Stimulated activated naive CD8-positive, alpha-beta T cell treated with anti-CD3 and anti-CD28 coated beads, Interleukin-15, amount 100 ng/mL, for 72 hours (primary cell): ENCODE data around the gene COG2.

ENCODE experiments used
- ATAC-seq: fragments of 150-1000 bp; cut with Tn5 transposase; 2 replicates; pipeline ENCODE4 v1.10.0; 2021; ENCODE audit warnings: mild to moderate bottlenecking, moderate library complexity
- DNase-seq, 2 donors: peaks; one replicate each; pipeline ENCODE4 v3.0.0; 2021 to 2022
- H3K27ac Mint-ChIP-seq, 2 donors: one replicate each; pipeline ENCODE4 v1.8.0; 2022; ENCODE audit warnings: mild to moderate bottlenecking in 2 of 2, mixed read lengths in 2 of 2, moderate library complexity in 2 of 2
- H3K27me3 Mint-ChIP-seq: one replicate; pipeline ENCODE4 v1.8.0; 2022; ENCODE audit warnings: mixed read lengths
- H3K4me1 Mint-ChIP-seq: one replicate; pipeline ENCODE4 v1.8.0; 2022; ENCODE audit warnings: mild to moderate bottlenecking, mixed read lengths
- H3K4me3 Mint-ChIP-seq, 2 donors: one replicate each; pipeline ENCODE4 v1.8.0; 2022; ENCODE audit warnings: mild to moderate bottlenecking in 2 of 2, mixed read lengths in 2 of 2, moderate library complexity in 1 of 2
- H3K9me3 Mint-ChIP-seq, 2 donors: one replicate each; pipeline ENCODE4 v1.8.0; 2022; ENCODE audit warnings: mixed read lengths in 2 of 2

COG2 gene

DNA sequence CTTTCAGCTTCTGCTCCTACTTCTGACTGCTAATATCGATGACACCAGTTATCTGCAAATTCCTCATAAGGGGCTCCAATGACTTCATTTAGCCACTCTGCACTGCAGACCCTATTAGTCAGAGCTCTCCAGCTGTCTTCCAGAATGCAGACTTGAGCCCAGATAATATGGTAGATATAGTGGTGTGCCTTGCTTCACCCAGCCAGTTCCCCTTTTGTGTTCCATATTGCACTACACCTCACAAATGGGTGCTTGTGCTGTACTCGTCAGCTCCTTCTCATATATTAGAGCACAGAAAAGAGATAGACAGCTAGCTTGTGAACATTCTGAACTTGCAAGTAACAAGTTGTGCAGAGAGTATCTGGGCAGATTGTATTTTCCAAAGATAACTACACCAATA lies 23.7 kb upstream of the COG2 start:
- ATAC-seq, result no peak

GRCh38 chr1:230620649-230621323 lies 21.5 kb upstream of the COG2 start:
- no peak overlapping the region for H3K4me3 Mint-ChIP-seq
- H3K27ac Mint-ChIP-seq, result no peak overlapping the region
- DNase-seq, result no peak
- H3K9me3 Mint-ChIP-seq, result no peaks in the 10 kb centered on the region
- ATAC-seq, result no peak
- H3K4me1 Mint-ChIP-seq, result no peaks in the 10 kb centered on the region
- H3K27me3 Mint-ChIP-seq, result peaks cover 43% of the 10 kb centered on the region

More for the DNA sequence above, 23.7 kb upstream of the COG2 start:
- Mint-ChIP-seq H3K9me3 (no peaks in the 10 kb centered on the region), H3K4me3 (no peak overlapping the region), H3K27ac (no peak overlapping the region), H3K4me1 (no peaks in the 10 kb centered on the region), H3K27me3 (peaks cover 35% of the 10 kb centered on the region)
- no peak for DNase-seq

DNA sequence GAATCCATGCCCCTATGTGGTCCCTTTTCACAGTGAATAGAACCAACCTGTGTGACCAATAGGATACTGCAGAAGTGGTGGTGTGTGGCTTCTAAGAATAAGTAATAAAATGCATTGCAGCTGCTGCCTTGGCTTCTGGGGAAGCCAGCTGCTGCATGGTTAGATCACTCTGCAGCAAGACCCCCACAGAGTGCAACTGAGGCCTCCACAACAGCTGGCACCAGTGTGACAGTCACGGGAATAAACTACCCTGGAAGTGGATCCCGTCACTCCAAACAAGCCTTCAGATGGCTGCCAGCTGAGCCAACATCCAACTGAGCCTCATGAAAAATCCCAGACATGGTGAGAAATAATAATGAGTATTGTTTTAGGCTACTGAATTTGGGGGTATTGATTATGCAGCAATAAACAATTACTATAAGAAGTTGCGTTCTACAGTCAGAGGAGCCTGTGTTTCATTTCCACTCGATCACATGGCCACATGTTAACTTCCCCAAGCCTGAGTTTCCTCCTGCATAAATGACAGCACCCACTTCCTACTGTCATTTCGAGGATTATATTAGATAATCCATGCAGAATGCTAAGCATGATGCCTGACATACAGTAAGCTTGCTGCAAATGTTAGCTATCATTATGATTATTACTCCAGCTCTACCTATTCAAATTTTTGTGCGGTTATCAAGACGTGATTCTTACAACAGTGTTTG lies 20.8 kb upstream of the COG2 start:
- Mint-ChIP-seq H3K4me1 (no peaks in the 10 kb centered on the region), H3K9me3 (no peaks in the 10 kb centered on the region), H3K27me3 (peaks cover 37% of the 10 kb centered on the region), H3K4me3 (no peak overlapping the region), H3K27ac (no peak overlapping the region)
- no peak for ATAC-seq
- DNase-seq, result no peak

DNA sequence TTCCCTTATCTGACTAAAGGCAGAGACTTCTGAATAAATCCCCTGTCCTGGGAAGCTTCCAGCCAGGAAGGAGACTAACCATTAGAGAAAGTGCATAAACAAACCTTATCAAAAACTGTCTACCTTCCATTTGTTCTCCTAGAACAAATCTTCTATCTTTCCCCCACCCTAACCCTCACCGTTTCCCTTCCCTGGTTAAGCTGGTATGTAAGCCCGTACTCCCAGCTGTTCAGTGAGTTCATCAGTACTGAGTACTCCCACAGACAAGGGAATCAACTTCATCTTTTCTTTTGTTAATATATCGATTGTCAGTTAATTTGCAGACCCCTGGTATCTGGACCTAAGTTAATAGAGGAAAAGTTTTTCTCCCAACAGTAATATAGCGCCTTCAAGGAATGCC lies 20.1 kb upstream of the COG2 start:
- H3K27me3 Mint-ChIP-seq, result peaks cover 34% of the 10 kb centered on the region
- no peak overlapping the region for H3K27ac Mint-ChIP-seq
- H3K4me1 Mint-ChIP-seq, result no peaks in the 10 kb centered on the region
- H3K9me3 Mint-ChIP-seq, result no peaks in the 10 kb centered on the region
- DNase-seq (no peak), ATAC-seq (no peak)
- no peak overlapping the region for H3K4me3 Mint-ChIP-seq

DNA sequence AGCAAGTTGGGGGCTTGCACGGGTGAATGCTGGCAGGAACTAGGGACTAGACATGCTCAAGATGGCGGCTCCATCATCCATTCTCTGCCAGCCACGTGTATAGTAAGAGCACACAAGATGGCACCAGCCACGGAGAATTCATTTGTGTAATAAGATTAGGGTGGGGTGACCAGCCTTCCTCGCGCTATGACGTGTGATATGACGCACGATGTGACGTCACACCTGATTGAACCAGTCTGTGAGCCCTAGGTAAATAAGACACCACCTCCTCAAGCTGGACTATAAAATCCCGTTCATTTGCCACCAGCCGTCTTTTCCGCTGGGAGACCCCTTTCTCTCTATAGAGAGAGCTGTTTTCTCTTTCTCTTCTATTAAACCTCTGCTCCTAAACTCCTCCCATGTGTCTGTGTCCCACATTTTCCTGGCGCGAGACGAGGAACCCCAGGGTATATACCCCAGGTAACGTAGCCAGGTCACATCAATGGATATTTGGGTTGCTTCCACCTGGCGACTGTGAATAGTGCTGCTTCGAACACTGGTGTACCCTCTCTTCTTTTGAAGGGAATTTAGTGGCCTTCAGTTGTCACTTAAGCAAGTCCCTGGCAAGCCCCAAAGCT lies 18.1 kb upstream of the COG2 start:
- H3K4me3 Mint-ChIP-seq, result no peak overlapping the region
- peaks cover 22% of the 10 kb centered on the region for H3K27me3 Mint-ChIP-seq
- DNase-seq (no peak), ATAC-seq (no peak)
- H3K9me3 Mint-ChIP-seq, result no peaks in the 10 kb centered on the region
- no peaks in the 10 kb centered on the region for H3K4me1 Mint-ChIP-seq
- H3K27ac Mint-ChIP-seq, result no peak overlapping the region

- H3K4me3 Mint-ChIP-seq, result no peak overlapping the region
- no peak for ATAC-seq
- no peak overlapping the region for H3K27ac Mint-ChIP-seq
- no peaks in the 10 kb centered on the region for H3K4me1 Mint-ChIP-seq
- DNase-seq, result no peak
- peaks cover 13% of the 10 kb centered on the region for H3K27me3 Mint-ChIP-seq
- no peaks in the 10 kb centered on the region for H3K9me3 Mint-ChIP-seq
Observed at GRCh38 chr1:230626232-230626631, 16.0 kb upstream of the COG2 start.

GRCh38 chr1:230627767-230628166 lies 14.5 kb upstream of the COG2 start:
- H3K9me3 Mint-ChIP-seq, result no peaks in the 10 kb centered on the region
- ATAC-seq (no peak), DNase-seq (no peak)
- no peak overlapping the region for H3K27ac Mint-ChIP-seq
- H3K4me1 Mint-ChIP-seq, result no peaks in the 10 kb centered on the region
- H3K27me3 Mint-ChIP-seq, result peaks cover 13% of the 10 kb centered on the region
- H3K4me3 Mint-ChIP-seq, result no peak overlapping the region

DNA sequence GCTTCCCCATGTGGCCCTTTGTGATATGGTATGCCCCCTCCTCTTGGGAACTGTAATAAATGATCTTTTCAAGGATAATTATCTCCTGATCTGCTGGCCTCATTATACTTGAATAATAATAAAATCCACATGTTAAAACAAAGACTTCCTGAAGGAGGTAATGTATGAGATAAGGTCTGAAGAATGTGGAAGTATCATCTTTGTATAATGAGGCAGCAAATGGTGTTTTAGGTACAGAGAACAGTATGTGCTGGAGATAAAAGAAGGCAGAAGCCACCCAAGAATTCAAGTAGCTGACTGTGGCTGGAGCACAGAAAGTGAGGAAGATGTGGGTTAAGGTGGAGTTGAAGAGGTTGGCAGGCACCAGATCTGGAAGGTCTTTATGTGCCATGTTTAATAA lies 12.8 kb upstream of the COG2 start:
- H3K27me3 Mint-ChIP-seq, result peaks cover 13% of the 10 kb centered on the region

GRCh38 chr1:230631477-230631876 lies 10.8 kb upstream of the COG2 start:
- Mint-ChIP-seq H3K4me3 (no peak overlapping the region), H3K4me1 (no peaks in the 10 kb centered on the region), H3K27me3 (peaks cover 2% of the 10 kb centered on the region), H3K9me3 (no peaks in the 10 kb centered on the region), H3K27ac (no peak overlapping the region)
- no peak for ATAC-seq
- DNase-seq, result no peak

More for the DNA sequence above, 12.8 kb upstream of the COG2 start:
- no peak for ATAC-seq
- no peak for DNase-seq
- Mint-ChIP-seq H3K4me3 (no peak overlapping the region), H3K9me3 (no peaks in the 10 kb centered on the region), H3K4me1 (no peaks in the 10 kb centered on the region), H3K27ac (no peak overlapping the region)

GRCh38 chr1:230632273-230632873 lies 9.9 kb upstream of the COG2 start:
- H3K4me3 Mint-ChIP-seq, result no peak overlapping the region

GRCh38 chr1:230633469-230633868 lies 8.8 kb upstream of the COG2 start:
- Mint-ChIP-seq H3K27ac (no peak overlapping the region), H3K4me3 (no peak overlapping the region), H3K27me3 (peaks cover 19% of the 10 kb centered on the region), H3K4me1 (no peaks in the 10 kb centered on the region), H3K9me3 (no peaks in the 10 kb centered on the region)
- DNase-seq (no peak), ATAC-seq (no peak)

More at GRCh38 chr1:230632273-230632873, 9.9 kb upstream of the COG2 start:
- Mint-ChIP-seq H3K9me3 (no peaks in the 10 kb centered on the region), H3K27ac (no peak overlapping the region), H3K27me3 (peaks cover 11% of the 10 kb centered on the region), H3K4me1 (no peaks in the 10 kb centered on the region)
- DNase-seq (peak in 1 of 2 donors; percentile 13), ATAC-seq (peak; percentile 77)

GRCh38 chr1:230634384-230634783 lies 7.9 kb upstream of the COG2 start:
- no peak overlapping the region for H3K4me3 Mint-ChIP-seq
- H3K4me1 Mint-ChIP-seq, result no peaks in the 10 kb centered on the region
- peaks cover 25% of the 10 kb centered on the region for H3K27me3 Mint-ChIP-seq
- no peak overlapping the region for H3K27ac Mint-ChIP-seq
- DNase-seq (no peak), ATAC-seq (no peak)
- H3K9me3 Mint-ChIP-seq, result no peaks in the 10 kb centered on the region

GRCh38 chr1:230636575-230637148 lies 5.6 kb upstream of the COG2 start:
- H3K9me3 Mint-ChIP-seq, result no peaks in the 10 kb centered on the region
- H3K27ac Mint-ChIP-seq, result no peak overlapping the region
- peaks cover 7% of the 10 kb centered on the region for H3K4me1 Mint-ChIP-seq
- peaks cover 26% of the 10 kb centered on the region for H3K27me3 Mint-ChIP-seq
- DNase-seq, result no peak
- no peak overlapping the region for H3K4me3 Mint-ChIP-seq
- no peak for ATAC-seq

GRCh38 chr1:230639714-230640209 lies 2.5 kb upstream of the COG2 start:
- no peaks in the 10 kb centered on the region for H3K9me3 Mint-ChIP-seq
- ATAC-seq (no peak), DNase-seq (no peak)
- H3K4me1 Mint-ChIP-seq, result peaks cover 25% of the 10 kb centered on the region
- peaks cover 26% of the 10 kb centered on the region for H3K27me3 Mint-ChIP-seq
- no peak overlapping the region for H3K4me3 Mint-ChIP-seq
- no peak overlapping the region for H3K27ac Mint-ChIP-seq

- no peaks in the 10 kb centered on the region for H3K9me3 Mint-ChIP-seq
- peaks cover 25% of the 10 kb centered on the region for H3K27me3 Mint-ChIP-seq
- no peak for ATAC-seq
- H3K27ac Mint-ChIP-seq, result no peak overlapping the region
- H3K4me3 Mint-ChIP-seq, result peak overlapping the region; percentile 90 to 98
- DNase-seq, result no peak
- peaks cover 35% of the 10 kb centered on the region for H3K4me1 Mint-ChIP-seq
Observed at GRCh38 chr1:230641346-230641745, 935 bp upstream of the COG2 start.
